Cardiac muscle cell (in vitro differentiated cells and primary cell): Measurements from ENCODE around the gene IL1RAPL1. TPM values are rescaled to one million over a fixed set of nuclear protein-coding genes. Genes with fewer than 3 reads are reported as not detected.
"Not testable (repeated sequence)": the region's sequence is repeated elsewhere in the genome, so short reads cannot be mapped to it uniquely, and the experiment has no call there.

ENCODE experiments used
- DNase-seq, 2 donors: peaks; one replicate each; pipeline versions ENCODE4 v3.0.0 to v3.0.0-alpha.2; 2010 to 2017; ENCODE audit warnings: low read depth in 1 of 2, low spot score in 1 of 2
- H3K27ac ChIP-seq: fragments of 200-600 bp; sonication (generic); 2 replicates; pipeline ENCODE4 v1.5.1; 2016
- H3K27me3 ChIP-seq: fragments of 200-600 bp; sonication (generic); 2 replicates; pipeline ENCODE4 v1.6.0; 2016; ENCODE audit warnings: control low read depth
- H3K36me3 ChIP-seq: fragments of 200-600 bp; sonication (generic); 2 replicates; pipeline ENCODE4 v1.5.1; 2016; ENCODE audit warnings: control low read depth
- H3K4me1 ChIP-seq: fragments of 200-600 bp; sonication (generic); 2 replicates; pipeline ENCODE4 v1.8.1; 2017; ENCODE audit warnings: low read depth, mild to moderate bottlenecking, mixed run types
- H3K4me3 ChIP-seq: fragments of 200-600 bp; sonication (generic); 2 replicates; pipeline ENCODE4 v1.5.1; 2016; ENCODE audit warnings: mild to moderate bottlenecking
- H3K9me3 ChIP-seq: fragments of 200-600 bp; sonication (generic); 2 replicates; pipeline ENCODE4 v1.5.1; 2017; ENCODE audit warnings: low read depth, mild to moderate bottlenecking, control low read depth
- CTCF ChIP-seq: IDR thresholded peaks from 2 replicates; pipeline ENCODE4 v1.5.1; 2012; ENCODE audit warnings: low read depth, mild to moderate bottlenecking, low read length
- polyA plus RNA-seq: library from polyadenylated mRNA; unstranded; fragments of >200 nt; fragmentation: Nextera tagmentation; extraction: Ambion mirVana; gene quantifications from 2 replicates; pipeline ENCODE4 v1.2.1, GENCODE V29; 2016
- total RNA-seq: library from RNA; depleted of rRNA; stranded (reverse); fragments of >200 nt; gene quantifications from 2 replicates; pipeline ENCODE4 v1.2.3, GENCODE V29; 2016

Gene IL1RAPL1
- total and polyA plus RNA-seq, 2 experiments from 2014 or later = 3.2 to 4.2 TPM

- Histone ChIP-seq H3K4me3 (no peak overlapping the region), H3K27ac (no peak overlapping the region), H3K36me3 (no peaks in the 10 kb centered on the region), H3K27me3 (no peaks in the 10 kb centered on the region), H3K4me1 (no peaks in the 10 kb centered on the region), H3K9me3 (no peaks in the 10 kb centered on the region)
- no peak for TF ChIP-seq CTCF
- DNase-seq = no peak
Observed at GRCh38 chrX:29348288-29348687, 761.0 kb downstream of the IL1RAPL1 start.

- Histone ChIP-seq H3K4me1 (no peaks in the 10 kb centered on the region), H3K27me3 (no peaks in the 10 kb centered on the region), H3K4me3 (no peak overlapping the region), H3K27ac (no peak overlapping the region), H3K36me3 (no peaks in the 10 kb centered on the region), H3K9me3 (no peaks in the 10 kb centered on the region)
- TF ChIP-seq CTCF = no peak
- no peak for DNase-seq
Observed at GRCh38 chrX:29359276-29359675, 772.0 kb downstream of the IL1RAPL1 start.

GRCh38 chrX:29374765-29375164 is 787.5 kb downstream of the IL1RAPL1 start:
- H3K9me3 ChIP-seq, H3K36me3 ChIP-seq, H3K4me1 ChIP-seq, H3K4me3 ChIP-seq, H3K27me3 ChIP-seq, DNase-seq, H3K27ac ChIP-seq: not testable (repeated sequence)

- no peaks in the 10 kb centered on the region for H3K9me3 ChIP-seq
- H3K27ac ChIP-seq = no peak overlapping the region
- no peaks in the 10 kb centered on the region for H3K36me3 ChIP-seq
- no peak for TF ChIP-seq CTCF
- H3K4me1 ChIP-seq = no peaks in the 10 kb centered on the region
- no peak overlapping the region for H3K4me3 ChIP-seq
- no peaks in the 10 kb centered on the region for H3K27me3 ChIP-seq
- DNase-seq = no peak
Observed at GRCh38 chrX:29376584-29376983, 789.3 kb downstream of the IL1RAPL1 start.

GRCh38 chrX:29382811-29383210 is 795.6 kb downstream of the IL1RAPL1 start:
- Histone ChIP-seq H3K4me3 (no peak overlapping the region), H3K27me3 (no peaks in the 10 kb centered on the region), H3K36me3 (no peaks in the 10 kb centered on the region), H3K9me3 (no peaks in the 10 kb centered on the region), H3K4me1 (no peaks in the 10 kb centered on the region), H3K27ac (no peak overlapping the region)
- no peak for DNase-seq
- TF ChIP-seq CTCF = no peak

GRCh38 chrX:29388509-29388908 is 801.3 kb downstream of the IL1RAPL1 start:
- Histone ChIP-seq H3K4me1 (no peaks in the 10 kb centered on the region), H3K9me3 (no peaks in the 10 kb centered on the region), H3K36me3 (no peaks in the 10 kb centered on the region), H3K27ac (no peak overlapping the region), H3K4me3 (no peak overlapping the region), H3K27me3 (no peaks in the 10 kb centered on the region)
- TF ChIP-seq CTCF = no peak
- DNase-seq = no peak
